A549 (cell line): ENCODE measurements around the gene SPAG7. TPM values are rescaled to one million over a fixed set of nuclear protein-coding genes. Genes with fewer than 3 reads are reported as not detected.

Experiments used
- ATAC-seq, 2 experiments: fragments of 200-7000 bp in 1 of 2; fragments of >200 bp in 1 of 2; cut with Nextera tagmentation in 1 of 2; cut with Tn5 transposase in 1 of 2; 3 replicates each; pipeline versions ENCODE4 v1.8.0 to v1.9.1; 2018 to 2020; ENCODE audit warnings: mild to moderate bottlenecking in 1 of 2, moderate library complexity in 1 of 2
- CTCF ChIA-PET: fragments of 300-600 bp; sonication (Branson Sonifier 250); formaldehyde crosslinking; extraction: SDS; loops from one replicate; lab custom pipeline; 2021; ENCODE audit warnings: antibody characterized with exemption, inconsistent platforms; lab: Yijun Ruan, JAX
- POLR2A ChIA-PET: fragments of 350-600 bp; formaldehyde crosslinking; extraction: SDS; loops from one replicate; lab custom pipeline; 2021; ENCODE audit warnings: antibody characterized with exemption, inconsistent platforms; lab: Yijun Ruan, JAX
- DNase-seq, 2 experiments: peaks; one replicate each; pipeline versions ENCODE4 v3.0.0 to v3.0.0-alpha.2; 2011 to 2016; ENCODE audit warnings: low read depth in 1 of 2, low spot score in 1 of 2
- FAIRE-seq: peaks from 2 replicates; lab custom pipeline; 2011; peaks lifted over from hg19 to GRCh38; lab: Jason Lieb, UNC
- H3K27ac ChIP-seq, 2 experiments: fragments of >200 bp; sonication (Bioruptor Twin); formaldehyde crosslinking; 3 replicates each; pipeline ENCODE4 v1.5.1; 2016 to 2017
- H3K4me1 ChIP-seq: fragments of >200 bp; sonication (Bioruptor Twin); formaldehyde crosslinking; 3 replicates; pipeline ENCODE4 v1.6.1; 2016
- H3K4me2 ChIP-seq: fragments of >200 bp; sonication (Bioruptor Twin); formaldehyde crosslinking; 3 replicates; pipeline ENCODE4 v1.6.1; 2016
- H3K4me3 ChIP-seq: fragments of >200 bp; sonication (Bioruptor Twin); formaldehyde crosslinking; 3 replicates; pipeline ENCODE4 v1.5.1; 2016
- H3K9me3 ChIP-seq: fragments of >200 bp; sonication (Bioruptor Twin); formaldehyde crosslinking; 3 replicates; pipeline ENCODE4 v1.6.1; 2016
- ATOH8 ChIP-seq: fragments of 250-450 bp; sonication (Bioruptor Pico); IDR thresholded peaks from 2 replicates; pipeline ENCODE4 v1.5.0; 2020; ENCODE audit warnings: low read depth, mild to moderate bottlenecking, moderate library complexity
- BCL3 ChIP-seq: fragments of >200 bp; sonication (Bioruptor Twin); formaldehyde crosslinking; IDR thresholded peaks from 3 replicates; pipeline ENCODE4 v1.6.1; 2016
- CBX2 ChIP-seq: fragments of 200-600 bp; sonication (generic); IDR thresholded peaks from 2 replicates; pipeline ENCODE4 v1.6.1; 2016; ENCODE audit warnings: low read depth, mild to moderate bottlenecking, borderline replicate concordance
- CBX8 ChIP-seq: fragments of 200-600 bp; sonication (generic); IDR thresholded peaks from 2 replicates; pipeline ENCODE4 v1.6.1; 2016
- CEBPB ChIP-seq, 2 experiments: fragments of >200 bp in 1 of 2; sonication (Bioruptor Twin) in 1 of 2; formaldehyde crosslinking in 1 of 2; IDR thresholded peaks; 2 replicates each; pipeline ENCODE4 v1.6.1; 2012 to 2016
- CHD2 ChIP-seq: fragments of 150-350 bp; IDR thresholded peaks from 2 replicates; pipeline ENCODE4 v1.6.1; 2014; ENCODE audit warnings: low read length; ENCODE audit not compliant: partially characterized antibody
- EHF ChIP-seq: fragments of 250-450 bp; sonication (Bioruptor Pico); IDR thresholded peaks from 2 replicates; pipeline ENCODE4 v1.5.0; 2020; ENCODE audit warnings: mild to moderate bottlenecking
- EHMT2 ChIP-seq: fragments of 200-600 bp; sonication (generic); IDR thresholded peaks from 2 replicates; pipeline ENCODE4 v1.6.1; 2016; ENCODE audit warnings: antibody characterized with exemption, low read depth, mild to moderate bottlenecking, moderate library complexity
- GATA3 ChIP-seq: IDR thresholded peaks from 2 replicates; pipeline ENCODE4 v1.6.1; 2012; ENCODE audit warnings: borderline replicate concordance
- HMGXB4 ChIP-seq: fragments of 250-450 bp; sonication (Bioruptor Pico); IDR thresholded peaks from 2 replicates; pipeline ENCODE4 v1.5.0; 2021; ENCODE audit warnings: mild to moderate bottlenecking, moderate library complexity, borderline replicate concordance
- HOXB5 ChIP-seq: fragments of 250-450 bp; sonication (Bioruptor Pico); IDR thresholded peaks from 2 replicates; pipeline ENCODE4 v1.5.0; 2020; ENCODE audit warnings: mild to moderate bottlenecking, moderate library complexity
- JUN ChIP-seq, 2 experiments: fragments of >200 bp; sonication (Bioruptor Twin); formaldehyde crosslinking; IDR thresholded peaks; 2 replicates in 1 of 2; 3 replicates in 1 of 2; pipeline ENCODE4 v1.6.1; 2016 to 2017
- KDM1A ChIP-seq: fragments of 200-600 bp; sonication (generic); IDR thresholded peaks from 2 replicates; pipeline ENCODE4 v1.6.1; 2016; ENCODE audit warnings: low read depth, mild to moderate bottlenecking
- KDM5A ChIP-seq: fragments of 200-600 bp; sonication (generic); IDR thresholded peaks from 2 replicates; pipeline ENCODE4 v1.6.1; 2016; ENCODE audit warnings: antibody characterized with exemption, mild to moderate bottlenecking
- MAX ChIP-seq: IDR thresholded peaks from 2 replicates; pipeline ENCODE4 v1.6.1; 2012
- MAZ ChIP-seq: fragments of 150-350 bp; IDR thresholded peaks from 2 replicates; pipeline ENCODE4 v1.6.1; 2014; ENCODE audit warnings: antibody characterized with exemption, low read depth, low read length, borderline replicate concordance
- MYC ChIP-seq: IDR thresholded peaks from 2 replicates; pipeline ENCODE4 v1.6.1; 2012; ENCODE audit warnings: mild to moderate bottlenecking, inconsistent platforms, low read length, improper control_type of control experiment, borderline replicate concordance
- PBX3 ChIP-seq: IDR thresholded peaks from 2 replicates; pipeline ENCODE4 v1.6.1; 2012
- PHF8 ChIP-seq: fragments of 200-600 bp; sonication (generic); IDR thresholded peaks from 2 replicates; pipeline ENCODE4 v1.6.1; 2016; ENCODE audit warnings: low read depth, mild to moderate bottlenecking, antibody characterized with exemption, moderate library complexity, borderline replicate concordance
- POLR2A ChIP-seq: IDR thresholded peaks from 2 replicates; pipeline ENCODE4 v1.6.1; 2012; ENCODE audit warnings: mild to moderate bottlenecking, low read length
- POLR2AphosphoS2 ChIP-seq: conservative IDR thresholded peaks from 2 replicates; pipeline ENCODE4 v1.6.1; 2012; ENCODE audit warnings: low read length, improper control_type of control experiment, inconsistent platforms
- RAD21 ChIP-seq, 2 experiments: fragments of >200 bp in 1 of 2; sonication (Bioruptor Twin) in 1 of 2; formaldehyde crosslinking in 1 of 2; IDR thresholded peaks in 1 of 2; conservative IDR thresholded peaks in 1 of 2; 2 replicates in 1 of 2; 3 replicates in 1 of 2; pipeline ENCODE4 v1.6.1; 2012 to 2018; ENCODE audit warnings: inconsistent platforms in 1 of 2
- RCOR1 ChIP-seq: fragments of 150-350 bp; IDR thresholded peaks from 2 replicates; pipeline ENCODE4 v1.6.1; 2014; ENCODE audit warnings: antibody characterized with exemption, low read length, low read depth
- REST ChIP-seq: fragments of 200-600 bp; sonication (generic); IDR thresholded peaks from 2 replicates; pipeline ENCODE4 v1.6.1; 2016; ENCODE audit warnings: antibody characterized with exemption, mild to moderate bottlenecking, moderate library complexity
- TFCP2L1 ChIP-seq: fragments of 250-450 bp; sonication (Bioruptor Pico); IDR thresholded peaks from 2 replicates; pipeline ENCODE4 v1.5.0; 2021; ENCODE audit warnings: mild to moderate bottlenecking
- ZFP36 ChIP-seq: fragments of 450-650 bp; IDR thresholded peaks from 2 replicates; pipeline ENCODE4 v1.6.1; 2014; ENCODE audit warnings: borderline replicate concordance; ENCODE audit not compliant: partially characterized antibody
- WGBS: methylation state at CpG from one replicate; pipeline ENCODE4 v1.1.6; 2017; ENCODE audit errors: missing lambda C conversion rate; 5-methylcytosine and 5-hydroxymethylcytosine counted together
- polyA plus RNA-seq, 4 experiments: library from polyadenylated mRNA; depleted of rRNA in 3 of 4; stranded (reverse); fragments of >200 nt; fragmentation: RNase III in 1 of 4; extraction: RNeasy Plus Mini Kit Qiagen cat#74134 plus additional on column Dnase treatment in 1 of 4; gene quantifications; 2 replicates in 3 of 4; 3 replicates in 1 of 4; pipeline ENCODE4 v1.2.3, GENCODE V29; 2011 to 2017

Gene SPAG7
- polyA plus RNA-seq, 2 of the 4 experiments (the other 2 are of a cell fraction), result 94.9 to 102 TPM

- TF ChIP-seq EHMT2 (no peak), ATOH8 (CRISPR knock-in tag) (no peak), KDM5A (no peak), MAX (peak; percentile 69)
Measured at GRCh38 chr17:4945176-4945943, 22.3 kb downstream of the SPAG7 start (continued).

- H3K27ac ChIP-seq, result peak overlapping the region; percentile 99
- POLR2A ChIA-PET, result interaction anchor here (5.3 kb wide), 1 partner anchor 22 kb away, joined by 67 read pairs; the partner anchor contains the start of gene SPAG7
- 62% methylated on average over 8 of the region's 8 CpGs for WGBS
- H3K4me2 ChIP-seq, result peak overlapping the region; percentile 99
- no peak for ATAC-seq
- H3K9me3 ChIP-seq, result no peaks in the 10 kb centered on the region
- no peak for FAIRE-seq
- no peak for DNase-seq
- peaks cover 55% of the 10 kb centered on the region for H3K4me1 ChIP-seq
- H3K4me3 ChIP-seq, result peak overlapping the region; percentile 98
- CTCF ChIA-PET, result interaction anchor here (0.6 to 3.7 kb wide), 4 partner anchors 18 to 89 kb away, joined by 3 to 17 read pairs (median 8); partner anchors contain the start of gene CAMTA2
- TF ChIP-seq POLR2AphosphoS2 (peak; percentile 94), HOXB5 (CRISPR knock-in tag) (no peak), CBX2 (no peak), CHD2 (peak; percentile 9), CBX8 (no peak), POLR2A (0 out of 2 replicates have a peak, but pooled peaks have one; percentile 3), ATOH8 (CRISPR knock-in tag) (no peak), EHF (CRISPR knock-in tag) (no peak), KDM1A (no peak), CEBPB (IDR thresholded peaks at IDR 0.05) (no peak), RAD21 (conservative IDR thresholded peaks at IDR 0.05 in 1 of 2, IDR thresholded peaks at IDR 0.05 in 1 of 2) (no peak), GATA3 (no peak), RCOR1 (no peak), MAX (no peak), JUN (IDR thresholded peaks at IDR 0.05) (peak in 1 of 2 experiments; percentile 55; a peak in 3 of 5 replicates), TFCP2L1 (CRISPR knock-in tag) (peak; percentile 61), PBX3 (peak; percentile 81), ZFP36 (no peak), MYC (no peak), BCL3 (no peak), MAZ (no peak), HMGXB4 (CRISPR knock-in tag) (peak; percentile 19; the same call in 1 of the 2 replicates), PHF8 (no peak), REST (no peak)
Measured at GRCh38 chr17:4944554-4945175, 23.0 kb downstream of the SPAG7 start.
